Smooth muscle cell (in vitro differentiated cells): ENCODE data around the gene SRRM5. TPM values are rescaled to one million over a fixed set of nuclear protein-coding genes. Genes with fewer than 3 reads are reported as not detected.

Experiments
- DNase-seq: peaks from one replicate; lab custom pipeline; 2025; ENCODE audit not compliant: unreplicated experiment; lab: John Stamatoyannopoulos, UW
- H2AFZ ChIP-seq: fragments of 200-600 bp; sonication (generic); 2 replicates; pipeline ENCODE4 v1.6.0; 2016; ENCODE audit warnings: antibody characterized with exemption, low read depth, mild to moderate bottlenecking
- H3F3A ChIP-seq: fragments of 200-600 bp; sonication (generic); 2 replicates; pipeline ENCODE4 v1.6.0; 2017; ENCODE audit warnings: antibody characterized with exemption, low read depth
- H3K27ac ChIP-seq: fragments of 200-600 bp; sonication (generic); 2 replicates; pipeline ENCODE4 v1.5.1; 2016; ENCODE audit warnings: low read depth, mild to moderate bottlenecking
- H3K27me3 ChIP-seq: fragments of 200-600 bp; sonication (generic); 2 replicates; pipeline ENCODE4 v1.6.1; 2016; ENCODE audit warnings: low read depth, mild to moderate bottlenecking
- H3K36me3 ChIP-seq: fragments of 200-600 bp; sonication (generic); 2 replicates; pipeline ENCODE4 v1.5.1; 2016; ENCODE audit warnings: low read depth
- H3K4me1 ChIP-seq: fragments of 200-600 bp; sonication (generic); 2 replicates; pipeline ENCODE4 v1.5.1; 2016; ENCODE audit warnings: low read depth
- H3K4me2 ChIP-seq: fragments of 200-600 bp; sonication (generic); 2 replicates; pipeline ENCODE4 v1.6.0; 2016; ENCODE audit warnings: mild to moderate bottlenecking
- H3K4me3 ChIP-seq: fragments of 200-600 bp; sonication (generic); 2 replicates; pipeline ENCODE4 v1.5.1; 2016; ENCODE audit warnings: mild to moderate bottlenecking
- H3K79me2 ChIP-seq: fragments of 200-600 bp; sonication (generic); 2 replicates; pipeline ENCODE4 v1.6.0; 2016; ENCODE audit warnings: low read depth, mild to moderate bottlenecking
- H3K9ac ChIP-seq: fragments of 200-600 bp; sonication (generic); 2 replicates; pipeline ENCODE4 v1.6.0; 2016; ENCODE audit warnings: low read depth
- H3K9me3 ChIP-seq: fragments of 200-600 bp; sonication (generic); replicated peaks from 2 replicates; pipeline ENCODE4 v1.5.1; 2016; ENCODE audit warnings: low read depth
- H4K20me1 ChIP-seq: fragments of 200-600 bp; sonication (generic); 2 replicates; pipeline ENCODE4 v1.6.0; 2016; ENCODE audit warnings: low read depth
- CTCF ChIP-seq: fragments of 200-600 bp; sonication (generic); IDR thresholded peaks from 2 replicates; pipeline ENCODE4 v1.5.1; 2017; ENCODE audit warnings: borderline replicate concordance, mild to moderate bottlenecking, antibody characterized with exemption; ENCODE audit not compliant: insufficient read depth, poor library complexity, severe bottlenecking
- WGBS: methylation state at CpG from one replicate; pipeline ENCODE4 v1.1.7; 2016; ENCODE audit warnings: low lambda C conversion rate; 5-methylcytosine and 5-hydroxymethylcytosine counted together
- polyA plus RNA-seq: library from polyadenylated mRNA; unstranded; fragments of >200 nt; fragmentation: Nextera tagmentation; extraction: Ambion mirVana; gene quantifications from 2 replicates; pipeline ENCODE4 v1.2.1, GENCODE V29; 2016
- small RNA-seq: library from RNA; depleted of rRNA; stranded (forward); fragments of <200 nt; gene quantifications from one replicate; pipeline ENCODE3, GENCODE V24; 2014
- total RNA-seq: library from RNA; depleted of rRNA; stranded (reverse); fragments of >200 nt; gene quantifications from 2 replicates; pipeline ENCODE4 v1.2.3, GENCODE V29; 2014

SRRM5 gene
- total and polyA plus RNA-seq, 2 experiments from 2014 or later, result 0.27 TPM; not detected in 1

GRCh38 chr19:43664018-43664417 is 52.1 kb downstream of the SRRM5 start:
- Histone ChIP-seq H3K36me3 (peaks cover 11% of the 10 kb centered on the region), H3K27me3 (no peaks in the 10 kb centered on the region), H3F3A (no peaks in the 10 kb centered on the region), H3K79me2 (no peaks in the 10 kb centered on the region), H3K9me3 (no peaks in the 10 kb centered on the region), H3K27ac (no peak overlapping the region), H3K4me2 (no peak overlapping the region), H4K20me1 (peaks cover 31% of the 10 kb centered on the region), H3K9ac (no peak overlapping the region), H2AFZ (no peak overlapping the region), H3K4me3 (no peak overlapping the region), H3K4me1 (no peaks in the 10 kb centered on the region)
- DNase-seq, result no peak
- WGBS, result 83% methylated on average over 7 of the region's 7 CpGs
- no peak for TF ChIP-seq CTCF

Small RNAs within 50 kb of the gene (small RNA-seq; reads per million reads assigned to genes)
- 0.29 reads per million, percentile 5 among the genes with 10 or more reads in this experiment for gene RN7SL368P

Other genes with a start within 250 kb of the SRRM5 start
- not detected in 2 replicates for gene TEX101, start 197.2 kb upstream of the SRRM5 start, total RNA-seq
- not detected in 2 replicates for gene TEX101, start 197.2 kb upstream of the SRRM5 start, polyA plus RNA-seq
- 12.7 and 20.6 TPM in 2 replicates for gene LYPD3, start 146.5 kb upstream of the SRRM5 start, total RNA-seq
- 17.9 and 36.9 TPM in 2 replicates for gene LYPD3, start 146.5 kb upstream of the SRRM5 start, polyA plus RNA-seq
- gene PHLDB3, start 107.3 kb upstream of the SRRM5 start, total RNA-seq, result 7.2 and 8.9 TPM in 2 replicates
- gene PHLDB3, start 107.3 kb upstream of the SRRM5 start, polyA plus RNA-seq, result 8.6 and 17.4 TPM in 2 replicates
- gene ETHE1, start 84.9 kb upstream of the SRRM5 start, total RNA-seq, result 45.4 and 61.1 TPM in 2 replicates
- gene ETHE1, start 84.9 kb upstream of the SRRM5 start, polyA plus RNA-seq, result 57.6 and 61.4 TPM in 2 replicates
- gene ZNF575, start 78.9 kb upstream of the SRRM5 start, total RNA-seq, result 0.18 TPM in 1 of 2 replicates, not detected in the other
- gene ZNF575, start 78.9 kb upstream of the SRRM5 start, polyA plus RNA-seq, result 1.7 and 2.4 TPM in 2 replicates
- gene XRCC1, start 36.6 kb upstream of the SRRM5 start, total RNA-seq, result 19.0 and 24.9 TPM in 2 replicates
- 35.1 and 43.0 TPM in 2 replicates for gene XRCC1, start 36.6 kb upstream of the SRRM5 start, polyA plus RNA-seq
- gene PINLYP, start 36.3 kb upstream of the SRRM5 start, total RNA-seq, result 1.7 and 5.5 TPM in 2 replicates
- gene PINLYP, start 36.3 kb upstream of the SRRM5 start, polyA plus RNA-seq, result 2.2 and 8.3 TPM in 2 replicates
- 11.1 and 13.1 TPM in 2 replicates for gene IRGQ, start 16.0 kb upstream of the SRRM5 start, total RNA-seq
- 13.1 and 14.3 TPM in 2 replicates for gene IRGQ, start 16.0 kb upstream of the SRRM5 start, polyA plus RNA-seq
- 2.7 and 10.7 TPM in 2 replicates for gene ZNF576, start 15.5 kb upstream of the SRRM5 start, total RNA-seq
- 13.7 and 14.5 TPM in 2 replicates for gene ZNF576, start 15.5 kb upstream of the SRRM5 start, polyA plus RNA-seq
- 12.9 and 20.3 TPM in 2 replicates for gene ZNF428, start 7.5 kb downstream of the SRRM5 start, total RNA-seq
- 61.4 and 63.1 TPM in 2 replicates for gene ZNF428, start 7.5 kb downstream of the SRRM5 start, polyA plus RNA-seq
- 2.4 and 3.7 TPM in 2 replicates for gene CADM4, start 27.8 kb downstream of the SRRM5 start, total RNA-seq
- gene CADM4, start 27.8 kb downstream of the SRRM5 start, polyA plus RNA-seq, result 1.9 and 8.3 TPM in 2 replicates
- gene PLAUR, start 58.1 kb downstream of the SRRM5 start, total RNA-seq, result 67.0 and 105 TPM in 2 replicates
- gene PLAUR, start 58.1 kb downstream of the SRRM5 start, polyA plus RNA-seq, result 107 and 115 TPM in 2 replicates
- gene IRGC, start 104.0 kb downstream of the SRRM5 start, total RNA-seq, result not detected in 2 replicates
- gene IRGC, start 104.0 kb downstream of the SRRM5 start, polyA plus RNA-seq, result not detected in 2 replicates
- 12.8 and 13.2 TPM in 2 replicates for gene SMG9, start 142.9 kb downstream of the SRRM5 start, total RNA-seq
- 39.2 and 46.6 TPM in 2 replicates for gene SMG9, start 142.9 kb downstream of the SRRM5 start, polyA plus RNA-seq
- 4.0 and 5.4 TPM in 2 replicates for gene KCNN4, start 168.9 kb downstream of the SRRM5 start, total RNA-seq
- gene KCNN4, start 168.9 kb downstream of the SRRM5 start, polyA plus RNA-seq, result 1.7 and 14.9 TPM in 2 replicates
- gene LYPD5, start 190.4 kb downstream of the SRRM5 start, total RNA-seq, result 3.1 and 6.9 TPM in 2 replicates
- gene LYPD5, start 190.4 kb downstream of the SRRM5 start, polyA plus RNA-seq, result 1.2 and 2.7 TPM in 2 replicates
- 4.1 and 8.0 TPM in 2 replicates for gene ZNF283, start 215.2 kb downstream of the SRRM5 start, total RNA-seq
- 1.5 and 2.4 TPM in 2 replicates for gene ZNF283, start 215.2 kb downstream of the SRRM5 start, polyA plus RNA-seq